ENCODE measurements around the gene MRC2. TPM values are rescaled to one million over a fixed set of nuclear protein-coding genes. Genes with fewer than 3 reads are reported as not detected.
"Not testable (repeated sequence)": the region's sequence is repeated elsewhere in the genome, so short reads cannot be mapped to it uniquely, and the experiment has no call there.

Gene MRC2
- total RNA-seq, 1 donor from 2014 or later = 3.1 TPM

GRCh38 chr17:62599964-62600657 lies 27.4 kb upstream of the MRC2 start:
- Mint-ChIP-seq H3K36me3 (ENCODE audit: low read depth) (peaks cover 74% of the 10 kb centered on the region), H3K27ac (no peak overlapping the region), H3K4me3 (ENCODE audit: low read depth) (no peak overlapping the region), H3K9me3 (peaks cover 5% of the 10 kb centered on the region), H3K27me3 (ENCODE audit: low read depth) (no peaks in the 10 kb centered on the region), H3K4me1 (ENCODE audit: low read depth) (peaks cover 5% of the 10 kb centered on the region)
- no peak for DNase-seq (ENCODE audit: low spot score)
- intact Hi-C loops (cut with micrococcal nuclease) = no loop called here

GRCh38 chr17:62600805-62601204 lies 26.7 kb upstream of the MRC2 start:
- no peak for DNase-seq (ENCODE audit: low spot score)
- intact Hi-C loops (cut with micrococcal nuclease) = no loop called here
- H3K27ac Mint-ChIP-seq = no peak overlapping the region
- H3K9me3 Mint-ChIP-seq = peaks cover 5% of the 10 kb centered on the region
- peaks cover 5% of the 10 kb centered on the region for H3K4me1 Mint-ChIP-seq (ENCODE audit: low read depth)
- H3K36me3 Mint-ChIP-seq (ENCODE audit: low read depth) = peaks cover 69% of the 10 kb centered on the region
- no peak overlapping the region for H3K4me3 Mint-ChIP-seq (ENCODE audit: low read depth)
- H3K27me3 Mint-ChIP-seq (ENCODE audit: low read depth) = no peaks in the 10 kb centered on the region

- Mint-ChIP-seq H3K27me3 (ENCODE audit: low read depth) (no peaks in the 10 kb centered on the region), H3K36me3 (ENCODE audit: low read depth) (peaks cover 68% of the 10 kb centered on the region), H3K4me3 (ENCODE audit: low read depth) (no peak overlapping the region), H3K27ac (no peak overlapping the region), H3K4me1 (ENCODE audit: low read depth) (peaks cover 5% of the 10 kb centered on the region), H3K9me3 (peaks cover under 1% of the 10 kb centered on the region)
- no peak for DNase-seq (ENCODE audit: low spot score)
- intact Hi-C loops (cut with micrococcal nuclease) = no loop called here
Observed at GRCh38 chr17:62601471-62601870, 26.0 kb upstream of the MRC2 start.

GRCh38 chr17:62603783-62604182 lies 23.7 kb upstream of the MRC2 start:
- H3K36me3 Mint-ChIP-seq (ENCODE audit: low read depth) = peaks cover 67% of the 10 kb centered on the region
- H3K27ac Mint-ChIP-seq; H3K9me3 Mint-ChIP-seq; H3K4me1 Mint-ChIP-seq (ENCODE audit: low read depth); H3K27me3 Mint-ChIP-seq (ENCODE audit: low read depth); intact Hi-C loops (cut with micrococcal nuclease); DNase-seq (ENCODE audit: low spot score); H3K4me3 Mint-ChIP-seq (ENCODE audit: low read depth): not testable (repeated sequence)

- intact Hi-C loops (cut with micrococcal nuclease) = no loop called here
- no peak for DNase-seq (ENCODE audit: low spot score)
- Mint-ChIP-seq H3K36me3 (ENCODE audit: low read depth) (peaks cover 69% of the 10 kb centered on the region), H3K4me3 (ENCODE audit: low read depth) (no peak overlapping the region), H3K4me1 (ENCODE audit: low read depth) (peaks cover 10% of the 10 kb centered on the region), H3K27me3 (ENCODE audit: low read depth) (no peaks in the 10 kb centered on the region), H3K27ac (no peak overlapping the region), H3K9me3 (no peaks in the 10 kb centered on the region)
Observed at GRCh38 chr17:62605588-62605987, 21.9 kb upstream of the MRC2 start.

GRCh38 chr17:62611292-62611691 lies 16.2 kb upstream of the MRC2 start:
- Mint-ChIP-seq H3K4me3 (ENCODE audit: low read depth) (no peak overlapping the region), H3K27ac (no peak overlapping the region), H3K9me3 (no peaks in the 10 kb centered on the region), H3K36me3 (ENCODE audit: low read depth) (peaks cover 68% of the 10 kb centered on the region), H3K27me3 (ENCODE audit: low read depth) (no peaks in the 10 kb centered on the region), H3K4me1 (ENCODE audit: low read depth) (peaks cover 16% of the 10 kb centered on the region)
- intact Hi-C loops (cut with micrococcal nuclease) = no loop called here
- DNase-seq (ENCODE audit: low spot score) = no peak

GRCh38 chr17:62611728-62612127 lies 15.7 kb upstream of the MRC2 start:
- DNase-seq (ENCODE audit: low spot score) = no peak
- peaks cover 16% of the 10 kb centered on the region for H3K4me1 Mint-ChIP-seq (ENCODE audit: low read depth)
- no peak overlapping the region for H3K27ac Mint-ChIP-seq
- peaks cover 64% of the 10 kb centered on the region for H3K36me3 Mint-ChIP-seq (ENCODE audit: low read depth)
- H3K4me3 Mint-ChIP-seq (ENCODE audit: low read depth) = no peak overlapping the region
- intact Hi-C loops (cut with micrococcal nuclease) = no loop called here
- H3K9me3 Mint-ChIP-seq = no peaks in the 10 kb centered on the region
- H3K27me3 Mint-ChIP-seq (ENCODE audit: low read depth) = no peaks in the 10 kb centered on the region

GRCh38 chr17:62612289-62612688 lies 15.2 kb upstream of the MRC2 start:
- Mint-ChIP-seq H3K4me1 (ENCODE audit: low read depth) (peaks cover 16% of the 10 kb centered on the region), H3K36me3 (ENCODE audit: low read depth) (peaks cover 60% of the 10 kb centered on the region)
- H3K4me3 Mint-ChIP-seq (ENCODE audit: low read depth); H3K9me3 Mint-ChIP-seq; H3K27me3 Mint-ChIP-seq (ENCODE audit: low read depth); DNase-seq (ENCODE audit: low spot score); intact Hi-C loops (cut with micrococcal nuclease); H3K27ac Mint-ChIP-seq: not testable (repeated sequence)

- H3K4me3 Mint-ChIP-seq (ENCODE audit: low read depth); DNase-seq (ENCODE audit: low spot score); H3K27ac Mint-ChIP-seq; H3K27me3 Mint-ChIP-seq (ENCODE audit: low read depth); H3K9me3 Mint-ChIP-seq; intact Hi-C loops (cut with micrococcal nuclease): not testable (repeated sequence)
- Mint-ChIP-seq H3K4me1 (ENCODE audit: low read depth) (peaks cover 16% of the 10 kb centered on the region), H3K36me3 (ENCODE audit: low read depth) (peaks cover 53% of the 10 kb centered on the region)
Observed at GRCh38 chr17:62613095-62613494, 14.4 kb upstream of the MRC2 start.

- Mint-ChIP-seq H3K27ac (no peak overlapping the region), H3K4me1 (ENCODE audit: low read depth) (peaks cover 16% of the 10 kb centered on the region), H3K36me3 (ENCODE audit: low read depth) (peaks cover 45% of the 10 kb centered on the region), H3K4me3 (ENCODE audit: low read depth) (no peak overlapping the region), H3K9me3 (no peaks in the 10 kb centered on the region), H3K27me3 (ENCODE audit: low read depth) (no peaks in the 10 kb centered on the region)
- no peak for DNase-seq (ENCODE audit: low spot score)
- intact Hi-C loops (cut with micrococcal nuclease) = no loop called here
Observed at GRCh38 chr17:62614142-62614541, 13.3 kb upstream of the MRC2 start.

GRCh38 chr17:62615503-62615902 lies 12.0 kb upstream of the MRC2 start:
- DNase-seq (ENCODE audit: low spot score) = no peak
- no peak overlapping the region for H3K4me3 Mint-ChIP-seq (ENCODE audit: low read depth)
- peaks cover 12% of the 10 kb centered on the region for H3K4me1 Mint-ChIP-seq (ENCODE audit: low read depth)
- H3K27ac Mint-ChIP-seq = no peak overlapping the region
- H3K36me3 Mint-ChIP-seq (ENCODE audit: low read depth) = peaks cover 31% of the 10 kb centered on the region
- H3K27me3 Mint-ChIP-seq (ENCODE audit: low read depth) = no peaks in the 10 kb centered on the region
- intact Hi-C loops (cut with micrococcal nuclease) = no loop called here
- no peaks in the 10 kb centered on the region for H3K9me3 Mint-ChIP-seq

- Mint-ChIP-seq H3K4me1 (ENCODE audit: low read depth) (peaks cover 7% of the 10 kb centered on the region), H3K27ac (no peak overlapping the region), H3K36me3 (ENCODE audit: low read depth) (peaks cover 14% of the 10 kb centered on the region), H3K27me3 (ENCODE audit: low read depth) (no peaks in the 10 kb centered on the region), H3K4me3 (ENCODE audit: low read depth) (no peak overlapping the region), H3K9me3 (no peaks in the 10 kb centered on the region)
- no peak for DNase-seq (ENCODE audit: low spot score)
- intact Hi-C loops (cut with micrococcal nuclease) = no loop called here
Observed at GRCh38 chr17:62616993-62617893, 10.2 kb upstream of the MRC2 start.

GRCh38 chr17:62617894-62618472 lies 9.5 kb upstream of the MRC2 start:
- Mint-ChIP-seq H3K4me3 (ENCODE audit: low read depth) (no peak overlapping the region), H3K27me3 (ENCODE audit: low read depth) (no peaks in the 10 kb centered on the region), H3K36me3 (ENCODE audit: low read depth) (peaks cover 12% of the 10 kb centered on the region), H3K9me3 (no peaks in the 10 kb centered on the region), H3K27ac (no peak overlapping the region), H3K4me1 (ENCODE audit: low read depth) (peaks cover 7% of the 10 kb centered on the region)
- intact Hi-C loops (cut with micrococcal nuclease) = no loop called here
- DNase-seq (ENCODE audit: low spot score) = no peak

Measured in activated T-helper 2 cell treated with anti-CD3 and anti-CD28 coated beads, Interferon-gamma antibody, Interleukin-2, Interleukin-4, amounts not matched to agents 10 μg/mL and 5 μg/mL and 100 μg/mL, durations not matched to agents 14 hours and 24 hours and 36 hours (primary cell).